Measurements from ENCODE around the gene SIAH3.
A peak's percentile ranks its signal among the peaks of the same experiment; 100 is the strongest.

The SIAH3 gene, protein sequence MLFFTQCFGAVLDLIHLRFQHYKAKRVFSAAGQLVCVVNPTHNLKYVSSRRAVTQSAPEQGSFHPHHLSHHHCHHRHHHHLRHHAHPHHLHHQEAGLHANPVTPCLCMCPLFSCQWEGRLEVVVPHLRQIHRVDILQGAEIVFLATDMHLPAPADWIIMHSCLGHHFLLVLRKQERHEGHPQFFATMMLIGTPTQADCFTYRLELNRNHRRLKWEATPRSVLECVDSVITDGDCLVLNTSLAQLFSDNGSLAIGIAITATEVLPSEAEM

DNA sequence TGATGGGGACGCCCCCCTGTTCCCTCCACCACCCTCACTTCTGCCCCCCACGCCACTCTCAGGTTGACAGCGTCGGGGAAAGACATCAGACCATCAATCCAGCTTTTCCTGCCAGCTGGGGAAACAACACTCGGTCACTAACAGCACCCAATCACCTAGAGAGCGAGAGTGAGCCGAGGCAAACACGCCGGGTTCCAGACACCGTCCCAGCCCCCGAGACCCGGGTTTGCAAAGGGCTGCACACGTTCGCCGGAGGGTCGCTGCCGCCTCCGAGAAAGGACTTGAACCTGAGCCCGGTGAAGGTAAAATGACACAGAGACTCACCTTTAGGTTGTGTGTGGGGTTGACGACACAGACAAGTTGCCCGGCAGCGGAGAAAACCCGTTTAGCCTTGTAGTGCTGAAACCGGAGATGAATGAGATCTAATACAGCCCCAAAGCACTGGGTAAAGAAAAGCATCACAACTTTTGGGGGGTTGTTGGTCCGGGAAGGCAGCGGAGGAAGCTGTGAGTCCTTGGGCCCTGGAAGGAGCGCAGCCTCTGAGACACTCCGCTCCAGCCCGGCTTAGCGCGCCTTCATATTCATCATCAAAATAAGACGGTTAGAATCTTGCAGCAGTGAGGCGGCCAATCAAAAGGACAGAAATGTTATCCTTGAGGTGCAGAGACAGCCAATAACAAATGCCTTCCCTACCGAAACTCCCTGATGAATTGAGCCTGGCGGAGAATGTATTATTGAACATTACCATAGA lies at the start of gene SIAH3:
TSS of gene SIAH3 (minus strand) at position 583 of the 751 bp plus-strand sequence. CDS start at position 459, 124 bp downstream.
- Mint-ChIP-seq H3K36me3 (ENCODE audit: low read depth) (no peaks in the 10 kb centered on the region), H3K4me1 (peaks cover 49% of the 10 kb centered on the region), H3K27me3 (ENCODE audit: low read depth) (peaks cover 41% of the 10 kb centered on the region), H3K4me3 (peak within 1 kb of the TSS; percentile 83 to 93 (median 89)), H3K9me3 (no peaks in the 10 kb centered on the region), H3K27ac (peak within 1 kb of the TSS; percentile 18 to 95 (median 85))
- TF ChIP-seq, protein P1, sequence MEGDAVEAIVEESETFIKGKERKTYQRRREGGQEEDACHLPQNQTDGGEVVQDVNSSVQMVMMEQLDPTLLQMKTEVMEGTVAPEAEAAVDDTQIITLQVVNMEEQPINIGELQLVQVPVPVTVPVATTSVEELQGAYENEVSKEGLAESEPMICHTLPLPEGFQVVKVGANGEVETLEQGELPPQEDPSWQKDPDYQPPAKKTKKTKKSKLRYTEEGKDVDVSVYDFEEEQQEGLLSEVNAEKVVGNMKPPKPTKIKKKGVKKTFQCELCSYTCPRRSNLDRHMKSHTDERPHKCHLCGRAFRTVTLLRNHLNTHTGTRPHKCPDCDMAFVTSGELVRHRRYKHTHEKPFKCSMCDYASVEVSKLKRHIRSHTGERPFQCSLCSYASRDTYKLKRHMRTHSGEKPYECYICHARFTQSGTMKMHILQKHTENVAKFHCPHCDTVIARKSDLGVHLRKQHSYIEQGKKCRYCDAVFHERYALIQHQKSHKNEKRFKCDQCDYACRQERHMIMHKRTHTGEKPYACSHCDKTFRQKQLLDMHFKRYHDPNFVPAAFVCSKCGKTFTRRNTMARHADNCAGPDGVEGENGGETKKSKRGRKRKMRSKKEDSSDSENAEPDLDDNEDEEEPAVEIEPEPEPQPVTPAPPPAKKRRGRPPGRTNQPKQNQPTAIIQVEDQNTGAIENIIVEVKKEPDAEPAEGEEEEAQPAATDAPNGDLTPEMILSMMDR (IDR thresholded peaks at IDR 0.05; ENCODE audit: unreplicated experiment in 3 of 3): no peak

DNA sequence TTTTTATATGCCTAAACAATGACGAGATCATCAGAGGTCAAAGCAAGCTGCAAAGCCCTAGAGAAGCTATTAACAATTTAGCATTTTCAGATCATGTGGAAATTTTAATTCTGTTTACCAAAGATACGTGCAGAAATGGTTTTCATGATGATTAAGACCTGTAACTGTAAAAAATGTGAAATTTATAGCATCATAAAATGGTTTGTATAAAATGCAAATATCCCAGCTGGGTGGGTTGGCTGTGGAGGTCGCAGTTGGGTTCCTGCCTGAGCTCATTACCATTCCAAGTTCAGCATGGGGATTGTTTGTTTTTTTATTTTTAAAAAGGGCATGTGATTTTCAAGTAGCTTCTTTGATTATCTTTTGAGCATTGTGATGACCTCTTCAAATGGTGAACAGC lies 47.9 kb upstream of the SIAH3 start:
- H3K36me3 Mint-ChIP-seq (ENCODE audit: low read depth): no peaks in the 10 kb centered on the region
- H3K9me3 Mint-ChIP-seq: no peaks in the 10 kb centered on the region
- TF ChIP-seq, protein P1 (IDR thresholded peaks at IDR 0.05; ENCODE audit: unreplicated experiment in 3 of 3): no peak
- H3K4me3 Mint-ChIP-seq: no peak overlapping the region
- peak overlapping the region; percentile 62 to 93 (median 86) for H3K27ac Mint-ChIP-seq
- peaks cover 6% of the 10 kb centered on the region for H3K27me3 Mint-ChIP-seq (ENCODE audit: low read depth)
- H3K4me1 Mint-ChIP-seq: peaks cover 62% of the 10 kb centered on the region

DNA sequence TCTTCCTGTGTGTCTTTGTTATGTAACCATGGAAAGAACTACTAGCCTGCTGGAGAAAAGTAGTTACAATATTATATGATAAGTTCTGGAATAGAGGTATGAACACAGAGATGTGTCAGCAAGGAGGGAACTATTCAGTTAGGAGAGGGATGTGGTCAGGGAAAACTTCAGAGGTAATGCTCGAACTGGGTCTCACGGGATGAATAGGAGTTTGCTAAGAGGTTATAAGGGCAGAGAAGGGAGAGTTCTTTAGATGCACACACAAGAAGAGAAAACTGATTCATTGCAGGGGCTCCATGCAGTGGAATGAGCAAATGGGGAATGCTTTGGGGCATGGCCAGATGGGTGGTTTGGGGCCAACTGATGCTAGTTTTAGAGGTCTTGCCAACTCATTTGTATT lies 46.0 kb upstream of the SIAH3 start:
- Mint-ChIP-seq H3K9me3 (no peaks in the 10 kb centered on the region), H3K4me1 (peaks cover 48% of the 10 kb centered on the region), H3K4me3 (peak overlapping the region in 1 of 3 experiments; percentile 7), H3K27me3 (ENCODE audit: low read depth) (peaks cover under 1% of the 10 kb centered on the region), H3K27ac (peak overlapping the region; percentile 53 to 86 (median 80)), H3K36me3 (ENCODE audit: low read depth) (no peaks in the 10 kb centered on the region)
- TF ChIP-seq, protein P1 (IDR thresholded peaks at IDR 0.05; ENCODE audit: unreplicated experiment in 3 of 3): no peak

DNA sequence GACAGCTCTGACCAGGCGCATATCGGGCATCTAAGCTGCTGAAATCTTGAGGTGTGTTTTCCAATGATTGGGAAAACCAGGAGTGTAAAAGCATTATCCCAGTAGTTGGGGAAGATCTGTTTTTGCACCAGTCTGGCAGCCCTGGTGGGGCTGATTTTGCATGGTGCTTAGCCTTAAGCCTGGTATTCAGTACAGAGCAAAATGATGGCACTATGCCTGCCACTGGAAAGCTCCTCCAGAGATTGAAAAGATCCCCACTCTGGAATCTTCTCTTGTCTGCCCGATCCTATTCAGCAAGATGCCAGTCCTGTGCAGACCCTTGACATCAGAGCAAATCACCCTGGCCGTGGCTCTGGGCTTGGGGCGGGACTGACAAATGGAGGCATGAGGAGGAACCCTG lies 44.7 kb upstream of the SIAH3 start:
- Mint-ChIP-seq H3K36me3 (ENCODE audit: low read depth) (no peaks in the 10 kb centered on the region), H3K27me3 (ENCODE audit: low read depth) (no peaks in the 10 kb centered on the region), H3K27ac (peak overlapping the region; percentile 79 to 95 (median 86)), H3K4me1 (peaks cover 56% of the 10 kb centered on the region), H3K9me3 (no peaks in the 10 kb centered on the region), H3K4me3 (peak overlapping the region in 1 of 3 experiments; percentile 3)
- TF ChIP-seq, protein P1 (IDR thresholded peaks at IDR 0.05; ENCODE audit: unreplicated experiment in 3 of 3): no peak

DNA sequence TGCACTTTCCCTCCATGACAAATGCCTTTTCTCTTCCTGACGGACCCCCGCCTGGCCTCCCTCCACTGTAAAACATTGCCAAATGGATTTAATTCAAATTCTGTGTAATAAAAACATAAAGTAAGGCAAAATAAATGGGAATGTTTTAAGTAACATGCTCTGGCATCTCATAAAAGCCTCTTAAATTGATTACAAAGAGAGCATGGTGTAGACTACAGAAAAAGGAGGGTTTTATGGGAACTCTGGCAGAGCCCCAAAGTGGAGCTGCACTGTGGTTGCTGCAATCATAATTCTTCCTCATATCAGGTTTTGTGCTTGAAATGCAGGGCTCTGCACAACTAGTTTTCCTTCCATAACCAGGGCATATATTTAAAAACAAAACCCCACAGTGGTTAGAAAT lies 44.3 kb upstream of the SIAH3 start:
- H3K36me3 Mint-ChIP-seq (ENCODE audit: low read depth): no peaks in the 10 kb centered on the region
- peak overlapping the region; percentile 79 to 95 (median 86) for H3K27ac Mint-ChIP-seq
- H3K4me3 Mint-ChIP-seq: peak overlapping the region in 1 of 3 experiments; percentile 3
- TF ChIP-seq, protein P1 (IDR thresholded peaks at IDR 0.05; ENCODE audit: unreplicated experiment in 3 of 3): no peak
- H3K4me1 Mint-ChIP-seq: peaks cover 60% of the 10 kb centered on the region
- H3K9me3 Mint-ChIP-seq: no peaks in the 10 kb centered on the region
- no peaks in the 10 kb centered on the region for H3K27me3 Mint-ChIP-seq (ENCODE audit: low read depth)

All from nephron (organoid).